Hepatocyte (in vitro differentiated cells): ENCODE measurements around the gene ROR2. TPM values are rescaled to one million over a fixed set of nuclear protein-coding genes. Genes with fewer than 3 reads are reported as not detected.
A peak's percentile ranks its signal among the peaks of the same experiment; 100 is the strongest.

Experiments used
- DNase-seq: peaks from one replicate; pipeline ENCODE4 v3.0.0-alpha.2; 2016; ENCODE audit warnings: low spot score
- H2AFZ ChIP-seq: fragments of 200-600 bp; sonication (generic); 2 replicates; pipeline ENCODE4 v1.6.0; 2016; ENCODE audit warnings: antibody characterized with exemption, mild to moderate bottlenecking
- H3K27ac ChIP-seq: fragments of 200-600 bp; sonication (generic); 2 replicates; pipeline ENCODE4 v1.5.1; 2016; ENCODE audit warnings: mild to moderate bottlenecking
- H3K27me3 ChIP-seq: fragments of 200-600 bp; sonication (generic); 2 replicates; pipeline ENCODE4 v1.6.1; 2016
- H3K36me3 ChIP-seq: fragments of 200-600 bp; sonication (generic); replicated peaks from 2 replicates; pipeline ENCODE4 v1.5.1; 2016; ENCODE audit warnings: low read depth; ENCODE audit not compliant: insufficient read depth
- H3K4me1 ChIP-seq: fragments of 200-600 bp; sonication (generic); 2 replicates; pipeline ENCODE4 v1.5.1; 2016; ENCODE audit warnings: mild to moderate bottlenecking, moderate library complexity; ENCODE audit not compliant: insufficient read depth
- H3K4me2 ChIP-seq: fragments of 200-600 bp; sonication (generic); 2 replicates; pipeline ENCODE4 v1.6.0; 2016
- H3K4me3 ChIP-seq: fragments of 200-600 bp; sonication (generic); 2 replicates; pipeline ENCODE4 v1.5.1; 2016; ENCODE audit warnings: mild to moderate bottlenecking
- H3K79me2 ChIP-seq: fragments of 200-600 bp; sonication (generic); 2 replicates; pipeline ENCODE4 v1.6.0; 2017; ENCODE audit warnings: mild to moderate bottlenecking
- H3K9me2 ChIP-seq: fragments of 200-600 bp; sonication (generic); replicated peaks from 2 replicates; pipeline ENCODE4 v1.6.0; 2017; ENCODE audit warnings: mild to moderate bottlenecking; ENCODE audit not compliant: insufficient read depth
- H3K9me3 ChIP-seq: fragments of 200-600 bp; sonication (generic); 2 replicates; pipeline ENCODE4 v1.5.1; 2016; ENCODE audit warnings: low read depth, mild to moderate bottlenecking
- H4K20me1 ChIP-seq: fragments of 200-600 bp; sonication (generic); 2 replicates; pipeline ENCODE4 v1.6.0; 2016; ENCODE audit warnings: mild to moderate bottlenecking; ENCODE audit not compliant: insufficient read depth, poor library complexity, severe bottlenecking
- EZH2 ChIP-seq: fragments of 200-600 bp; sonication (generic); IDR thresholded peaks from 2 replicates; pipeline ENCODE4 v1.6.1; 2016; ENCODE audit warnings: antibody characterized with exemption, mild to moderate bottlenecking, borderline replicate concordance
- EZH2phosphoT487 ChIP-seq: fragments of 200-600 bp; sonication (generic); IDR thresholded peaks from one replicate; pipeline ENCODE4 v1.6.1; 2018; ENCODE audit warnings: antibody characterized with exemption, mild to moderate bottlenecking, low read depth, moderate library complexity; ENCODE audit not compliant: unreplicated experiment, severe bottlenecking
- WGBS: methylation state at CpG from one replicate; pipeline ENCODE4 v1.1.6; 2016; ENCODE audit warnings: low lambda C conversion rate; ENCODE audit errors: missing lambda C conversion rate; 5-methylcytosine and 5-hydroxymethylcytosine counted together
- polyA plus RNA-seq: library from polyadenylated mRNA; unstranded; fragments of >200 nt; fragmentation: Nextera tagmentation; extraction: Ambion mirVana; gene quantifications from 2 replicates; pipeline ENCODE4 v1.2.1, GENCODE V29; 2016
- total RNA-seq: library from RNA; depleted of rRNA; stranded (reverse); fragments of >200 nt; gene quantifications from 2 replicates; pipeline ENCODE4 v1.2.3, GENCODE V29; 2014
- TF ChIP-seq, protein P1 (sequence below): fragments of 200-600 bp; sonication (generic); IDR thresholded peaks from 2 replicates; pipeline ENCODE4 v1.5.1; 2016; ENCODE audit warnings: antibody characterized with exemption, mild to moderate bottlenecking; ENCODE audit not compliant: poor library complexity

ROR2 gene
- total and polyA plus RNA-seq, 2 experiments from 2014 or later = 25.6 to 29.5 TPM

DNA sequence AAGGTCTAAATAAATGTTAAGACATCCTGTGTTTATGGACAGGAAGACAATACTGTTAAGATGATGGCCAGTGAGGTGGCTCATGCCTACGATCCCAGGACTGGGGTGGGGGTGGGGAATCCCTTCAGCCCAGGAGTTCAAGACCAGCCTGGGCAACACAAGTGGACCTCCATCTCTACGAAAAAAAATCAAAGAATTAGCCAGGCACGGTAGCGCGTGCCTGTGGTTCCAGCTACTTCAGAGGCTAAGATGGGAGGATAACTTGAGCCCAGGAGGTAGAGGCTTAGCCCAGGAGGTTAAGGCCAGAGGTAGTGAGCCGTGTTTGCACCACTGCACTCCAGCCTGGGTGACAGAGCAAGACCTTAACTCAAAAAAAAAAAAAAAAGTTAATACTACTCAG is 5.3 kb downstream of the ROR2 start:
- Histone ChIP-seq H3K27ac (peak overlapping the region; percentile 77), H2AFZ (no peak overlapping the region), H3K4me2 (peak overlapping the region; percentile 93), H3K79me2 (peaks cover 99% of the 10 kb centered on the region), H3K36me3 (no peaks in the 10 kb centered on the region), H4K20me1 (peaks cover 18% of the 10 kb centered on the region), H3K27me3 (no peaks in the 10 kb centered on the region), H3K9me2 (no peaks in the 10 kb centered on the region), H3K4me3 (no peak overlapping the region), H3K4me1 (peaks cover 35% of the 10 kb centered on the region), H3K9me3 (no peaks in the 10 kb centered on the region)
- TF ChIP-seq, protein P1, sequence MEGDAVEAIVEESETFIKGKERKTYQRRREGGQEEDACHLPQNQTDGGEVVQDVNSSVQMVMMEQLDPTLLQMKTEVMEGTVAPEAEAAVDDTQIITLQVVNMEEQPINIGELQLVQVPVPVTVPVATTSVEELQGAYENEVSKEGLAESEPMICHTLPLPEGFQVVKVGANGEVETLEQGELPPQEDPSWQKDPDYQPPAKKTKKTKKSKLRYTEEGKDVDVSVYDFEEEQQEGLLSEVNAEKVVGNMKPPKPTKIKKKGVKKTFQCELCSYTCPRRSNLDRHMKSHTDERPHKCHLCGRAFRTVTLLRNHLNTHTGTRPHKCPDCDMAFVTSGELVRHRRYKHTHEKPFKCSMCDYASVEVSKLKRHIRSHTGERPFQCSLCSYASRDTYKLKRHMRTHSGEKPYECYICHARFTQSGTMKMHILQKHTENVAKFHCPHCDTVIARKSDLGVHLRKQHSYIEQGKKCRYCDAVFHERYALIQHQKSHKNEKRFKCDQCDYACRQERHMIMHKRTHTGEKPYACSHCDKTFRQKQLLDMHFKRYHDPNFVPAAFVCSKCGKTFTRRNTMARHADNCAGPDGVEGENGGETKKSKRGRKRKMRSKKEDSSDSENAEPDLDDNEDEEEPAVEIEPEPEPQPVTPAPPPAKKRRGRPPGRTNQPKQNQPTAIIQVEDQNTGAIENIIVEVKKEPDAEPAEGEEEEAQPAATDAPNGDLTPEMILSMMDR = no peak
- no peak for TF ChIP-seq EZH2phosphoT487
- TF ChIP-seq EZH2 = no peak
- no peak for DNase-seq
- WGBS = 83% methylated on average over 5 of the region's 6 CpGs

GRCh38 chr9:91943478-91944470 is 6.3 kb downstream of the ROR2 start:
- no peak overlapping the region for H3K4me3 ChIP-seq
- no peaks in the 10 kb centered on the region for H3K9me2 ChIP-seq
- H3K9me3 ChIP-seq = no peaks in the 10 kb centered on the region
- no peaks in the 10 kb centered on the region for H3K27me3 ChIP-seq
- no peaks in the 10 kb centered on the region for H3K36me3 ChIP-seq
- DNase-seq = no peak
- H3K27ac ChIP-seq = no peak overlapping the region
- peaks cover 35% of the 10 kb centered on the region for H3K4me1 ChIP-seq
- no peak overlapping the region for H2AFZ ChIP-seq
- peaks cover 18% of the 10 kb centered on the region for H4K20me1 ChIP-seq
- 96% methylated on average over 8 of the region's 8 CpGs for WGBS
- TF ChIP-seq EZH2 = no peak
- TF ChIP-seq, protein P1 = no peak
- no peak for TF ChIP-seq EZH2phosphoT487
- no peak overlapping the region for H3K4me2 ChIP-seq
- peaks cover 99% of the 10 kb centered on the region for H3K79me2 ChIP-seq

- Histone ChIP-seq H3K4me3 (no peak overlapping the region), H3K27ac (no peak overlapping the region), H3K9me2 (no peaks in the 10 kb centered on the region), H3K79me2 (peaks cover 99% of the 10 kb centered on the region), H2AFZ (no peak overlapping the region), H3K4me2 (no peak overlapping the region), H3K27me3 (no peaks in the 10 kb centered on the region), H4K20me1 (peaks cover 20% of the 10 kb centered on the region), H3K36me3 (no peaks in the 10 kb centered on the region), H3K9me3 (no peaks in the 10 kb centered on the region), H3K4me1 (peaks cover 29% of the 10 kb centered on the region)
- no peak for DNase-seq
- 83% methylated on average over 5 of the region's 5 CpGs for WGBS
- TF ChIP-seq, protein P1 = no peak
- no peak for TF ChIP-seq EZH2
- TF ChIP-seq EZH2phosphoT487 = no peak
Observed at GRCh38 chr9:91942201-91942600, 7.8 kb downstream of the ROR2 start.
